SU-DHL-6 (cell line): ENCODE data around the gene KIAA0040.

Experiments used
- H2AFZ ChIP-seq: fragments of 200-600 bp; sonication (generic); 2 replicates; pipeline ENCODE4 v1.6.1; 2014; ENCODE audit warnings: low read depth, mild to moderate bottlenecking, moderate library complexity, mixed read lengths, antibody characterized with exemption, low read length; ENCODE audit not compliant: severe bottlenecking
- H3F3A ChIP-seq: fragments of 200-600 bp; shearing (Covaris generic); 2 replicates; pipeline ENCODE4 v1.6.0; 2016; ENCODE audit warnings: antibody characterized with exemption, mild to moderate bottlenecking; ENCODE audit not compliant: insufficient read depth
- H3K27ac ChIP-seq: fragments of 200-600 bp; sonication (generic); 2 replicates; pipeline ENCODE4 v1.5.1; 2016; ENCODE audit warnings: low read depth, mild to moderate bottlenecking, low read length, moderate library complexity, mixed read lengths
- H3K27me3 ChIP-seq: fragments of 200-600 bp; sonication (generic), shearing (Covaris generic); 2 replicates; pipeline ENCODE4 v1.6.0; 2014; ENCODE audit warnings: mild to moderate bottlenecking, low read length
- H3K36me3 ChIP-seq: fragments of 200-600 bp; sonication (generic); 2 replicates; pipeline ENCODE4 v1.6.1; 2014; ENCODE audit warnings: mild to moderate bottlenecking, low read length, mixed read lengths
- H3K4me2 ChIP-seq: fragments of 300-600, 200-600 bp; shearing (Covaris generic), sonication (generic); 2 replicates; pipeline ENCODE4 v1.6.0; 2014; ENCODE audit warnings: low read length, low read depth, mild to moderate bottlenecking; ENCODE audit not compliant: poor library complexity, severe bottlenecking
- H3K4me3 ChIP-seq: fragments of 200-600 bp; sonication (generic); 2 replicates; pipeline ENCODE4 v1.5.1; 2014; ENCODE audit warnings: antibody characterized with exemption, low read length, mild to moderate bottlenecking, mixed read lengths; ENCODE audit not compliant: insufficient read depth, poor library complexity, severe bottlenecking
- H3K79me2 ChIP-seq: fragments of 200-600 bp; sonication (generic); 2 replicates; pipeline ENCODE4 v1.6.1; 2014; ENCODE audit warnings: mild to moderate bottlenecking, low read length, moderate library complexity; ENCODE audit not compliant: insufficient read depth
- H3K9ac ChIP-seq: fragments of 200-600 bp; sonication (generic); 2 replicates; pipeline ENCODE4 v1.7.0; 2014; ENCODE audit warnings: mild to moderate bottlenecking, low read length
- H3K9me2 ChIP-seq: fragments of 200-600 bp; sonication (generic); replicated peaks from 2 replicates; pipeline ENCODE4 v1.6.1; 2014; ENCODE audit warnings: low read length; ENCODE audit not compliant: insufficient read depth
- H3K9me3 ChIP-seq: fragments of 200-600 bp; sonication (generic); 2 replicates; pipeline ENCODE4 v1.6.1; 2014; ENCODE audit warnings: low read length, mixed read lengths; ENCODE audit not compliant: insufficient read depth
- H4K20me1 ChIP-seq: fragments of 200-600 bp; sonication (generic); 2 replicates; pipeline ENCODE4 v1.6.1; 2014; ENCODE audit warnings: low read depth, mild to moderate bottlenecking, antibody characterized with exemption, low read length, moderate library complexity, mixed read lengths
- EZH2phosphoT487 ChIP-seq: fragments of 200-600 bp; sonication (generic), shearing (Covaris generic); conservative IDR thresholded peaks from 2 replicates; pipeline ENCODE4 v1.6.1; 2018; ENCODE audit warnings: mild to moderate bottlenecking, antibody characterized with exemption, low read length, moderate library complexity, mixed read lengths
- TF ChIP-seq, protein P1 (sequence below): fragments of 200-600 bp; sonication (generic); IDR thresholded peaks from one replicate; pipeline ENCODE4 v1.5.1; 2017; ENCODE audit warnings: antibody characterized with exemption, mild to moderate bottlenecking, low read length, moderate library complexity; ENCODE audit not compliant: insufficient read depth, poor library complexity, severe bottlenecking

Gene KIAA0040

DNA sequence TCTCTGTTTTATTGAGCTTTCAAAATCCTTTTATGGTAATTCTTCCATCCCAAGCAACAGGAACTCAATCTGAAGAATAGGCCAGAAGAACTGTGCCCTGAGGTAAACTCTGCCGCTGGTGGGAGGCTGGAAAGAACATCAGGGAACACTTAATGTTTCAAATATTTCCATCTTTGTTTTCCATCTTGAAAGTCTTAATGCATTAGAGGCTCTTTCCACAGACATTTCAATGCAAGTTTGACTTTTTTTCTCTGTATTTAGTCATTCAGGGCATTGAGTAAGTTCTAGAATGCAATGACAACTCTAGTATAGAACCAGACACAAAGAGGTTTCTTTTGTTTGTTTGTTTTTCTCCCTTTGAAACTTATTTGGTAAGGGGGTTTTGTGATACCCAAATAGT lies 61.5 kb downstream of the KIAA0040 start:
- H3K4me3 ChIP-seq, result no peak overlapping the region
- H3F3A ChIP-seq, result no peaks in the 10 kb centered on the region
- no peaks in the 10 kb centered on the region for H3K79me2 ChIP-seq
- no peak overlapping the region for H2AFZ ChIP-seq
- no peaks in the 10 kb centered on the region for H3K9me2 ChIP-seq
- no peak overlapping the region for H3K27ac ChIP-seq
- no peaks in the 10 kb centered on the region for H3K9me3 ChIP-seq
- no peak overlapping the region for H3K9ac ChIP-seq
- no peaks in the 10 kb centered on the region for H3K36me3 ChIP-seq
- TF ChIP-seq, protein P1, sequence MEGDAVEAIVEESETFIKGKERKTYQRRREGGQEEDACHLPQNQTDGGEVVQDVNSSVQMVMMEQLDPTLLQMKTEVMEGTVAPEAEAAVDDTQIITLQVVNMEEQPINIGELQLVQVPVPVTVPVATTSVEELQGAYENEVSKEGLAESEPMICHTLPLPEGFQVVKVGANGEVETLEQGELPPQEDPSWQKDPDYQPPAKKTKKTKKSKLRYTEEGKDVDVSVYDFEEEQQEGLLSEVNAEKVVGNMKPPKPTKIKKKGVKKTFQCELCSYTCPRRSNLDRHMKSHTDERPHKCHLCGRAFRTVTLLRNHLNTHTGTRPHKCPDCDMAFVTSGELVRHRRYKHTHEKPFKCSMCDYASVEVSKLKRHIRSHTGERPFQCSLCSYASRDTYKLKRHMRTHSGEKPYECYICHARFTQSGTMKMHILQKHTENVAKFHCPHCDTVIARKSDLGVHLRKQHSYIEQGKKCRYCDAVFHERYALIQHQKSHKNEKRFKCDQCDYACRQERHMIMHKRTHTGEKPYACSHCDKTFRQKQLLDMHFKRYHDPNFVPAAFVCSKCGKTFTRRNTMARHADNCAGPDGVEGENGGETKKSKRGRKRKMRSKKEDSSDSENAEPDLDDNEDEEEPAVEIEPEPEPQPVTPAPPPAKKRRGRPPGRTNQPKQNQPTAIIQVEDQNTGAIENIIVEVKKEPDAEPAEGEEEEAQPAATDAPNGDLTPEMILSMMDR, result no peak
- no peak for TF ChIP-seq EZH2phosphoT487
- H3K4me2 ChIP-seq, result no peak overlapping the region
- no peaks in the 10 kb centered on the region for H4K20me1 ChIP-seq
- H3K27me3 ChIP-seq, result no peaks in the 10 kb centered on the region

DNA sequence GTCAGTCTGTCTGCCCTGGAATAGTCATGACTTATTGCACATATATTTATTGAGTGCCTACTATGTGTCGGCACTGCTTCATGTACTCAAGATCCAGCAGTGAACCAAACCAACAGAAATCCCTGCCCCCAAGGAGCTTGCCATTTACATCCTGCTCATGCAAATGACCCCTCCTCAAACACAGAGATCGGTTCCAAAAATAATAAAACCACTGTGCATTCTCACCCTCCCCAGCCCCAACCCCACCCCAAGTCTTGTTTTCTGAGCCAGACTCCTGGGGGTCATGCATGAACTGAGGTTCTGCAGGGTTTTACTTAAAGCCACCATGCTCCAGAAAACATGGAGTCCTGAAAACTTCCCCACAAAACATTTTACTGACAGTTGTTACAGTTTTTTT lies 61.9 kb downstream of the KIAA0040 start:
- Histone ChIP-seq H3K27ac (no peak overlapping the region), H2AFZ (no peak overlapping the region), H3K9ac (no peak overlapping the region)

DNA sequence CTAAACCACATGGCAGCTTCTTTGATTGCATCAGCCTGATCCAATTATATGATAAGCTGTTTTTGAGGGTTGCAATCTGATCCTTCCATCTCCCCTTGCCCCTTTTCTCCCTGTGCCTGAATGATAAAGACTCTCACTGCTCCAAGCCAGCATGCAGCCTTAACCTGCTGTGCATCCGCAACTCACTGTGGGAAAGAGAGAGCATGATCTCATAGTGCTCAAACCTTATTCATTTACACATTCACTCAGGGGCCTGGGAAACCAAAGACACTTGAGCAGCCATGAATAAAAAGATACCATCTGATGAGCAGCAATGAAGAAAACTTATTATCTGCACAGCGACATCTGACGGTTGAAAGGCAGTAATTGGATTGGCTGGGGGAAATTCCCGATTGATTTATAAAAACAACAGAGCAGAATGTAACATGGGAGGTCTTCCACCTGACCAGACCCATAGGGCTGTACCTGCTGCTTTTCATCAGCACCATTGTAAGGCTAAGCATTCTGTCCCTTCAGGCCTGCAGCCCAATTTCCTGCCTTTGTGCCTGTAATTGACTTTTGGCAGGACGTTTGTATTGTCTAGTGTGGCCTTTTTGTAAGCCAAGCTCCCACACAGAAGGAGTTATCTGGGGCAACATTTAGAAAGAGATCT lies 62.5 kb downstream of the KIAA0040 start:
- H3K27ac ChIP-seq, result no peak overlapping the region
- no peak overlapping the region for H3K4me3 ChIP-seq
- no peak overlapping the region for H2AFZ ChIP-seq
- no peak for TF ChIP-seq EZH2phosphoT487
- TF ChIP-seq, protein P1, result peak; percentile 10
- H3K9me3 ChIP-seq, result no peaks in the 10 kb centered on the region
- H3K27me3 ChIP-seq, result no peaks in the 10 kb centered on the region
- no peaks in the 10 kb centered on the region for H4K20me1 ChIP-seq
- H3K9ac ChIP-seq, result no peak overlapping the region
- H3K36me3 ChIP-seq, result no peaks in the 10 kb centered on the region
- no peak overlapping the region for H3K4me2 ChIP-seq
- no peaks in the 10 kb centered on the region for H3K9me2 ChIP-seq
- no peaks in the 10 kb centered on the region for H3K79me2 ChIP-seq
- no peaks in the 10 kb centered on the region for H3F3A ChIP-seq

More for the DNA sequence above, 61.9 kb downstream of the KIAA0040 start:
- Histone ChIP-seq H4K20me1 (no peaks in the 10 kb centered on the region), H3K9me3 (no peaks in the 10 kb centered on the region), H3K4me3 (no peak overlapping the region), H3K9me2 (no peaks in the 10 kb centered on the region), H3K4me2 (no peak overlapping the region), H3F3A (no peaks in the 10 kb centered on the region), H3K36me3 (no peaks in the 10 kb centered on the region), H3K79me2 (no peaks in the 10 kb centered on the region), H3K27me3 (no peaks in the 10 kb centered on the region)
- TF ChIP-seq EZH2phosphoT487, result no peak
- TF ChIP-seq, protein P1, result no peak
